Transverse colon (tissue), 4 donors: ENCODE data around the gene VMP1. TPM values are rescaled to one million over a fixed set of nuclear protein-coding genes. Genes with fewer than 3 reads are reported as not detected.
"Not testable (repeated sequence)": the region's sequence is repeated elsewhere in the genome, so short reads cannot be mapped to it uniquely, and the experiment has no call there.

Source experiments
- DNase-seq: peaks from one replicate; pipeline ENCODE4 v3.0.0-alpha.2; 2019
- H3K27ac ChIP-seq, 4 donors: fragments of 200-600 bp; sonication (generic); 2 replicates each; pipeline ENCODE4 v1.5.1; 2016 to 2018; ENCODE audit warnings: inconsistent platforms in 4 of 4
- H3K27me3 ChIP-seq: fragments of 200-600 bp; sonication (generic); 2 replicates; pipeline ENCODE4 v1.5.1; 2017; ENCODE audit warnings: inconsistent platforms
- H3K36me3 ChIP-seq, 4 donors: fragments of 200-600 bp; sonication (generic); 2 replicates each; pipeline ENCODE4 v1.5.1; 2017 to 2019; ENCODE audit warnings: inconsistent platforms in 4 of 4
- H3K4me1 ChIP-seq, 4 donors: fragments of 200-600 bp; sonication (generic); 2 replicates each; pipeline ENCODE4 v1.5.1; 2017 to 2020; ENCODE audit warnings: inconsistent platforms in 4 of 4
- H3K4me3 ChIP-seq, 4 donors: fragments of 200-600 bp; sonication (generic); 1 replicate in 1 of 4; 2 replicates in 3 of 4; pipeline versions ENCODE4 v1.5.1 to v1.6.1; 2017 to 2019; ENCODE audit warnings: inconsistent platforms in 4 of 4
- H3K9me3 ChIP-seq, 2 donors: fragments of 200-600 bp; sonication (generic); 2 replicates each; pipeline ENCODE4 v1.5.1; 2017 to 2019; ENCODE audit warnings: inconsistent platforms in 2 of 2
- EP300 ChIP-seq: sonication (generic); formaldehyde crosslinking; IDR thresholded peaks from one replicate; pipeline ENCODE4 v1.6.1; 2017; ENCODE audit warnings: antibody characterized with exemption, low read depth
- POLR2A ChIP-seq: fragments of 450-650 bp; IDR thresholded peaks from one replicate; pipeline ENCODE4 v1.6.1; 2016; ENCODE audit warnings: antibody characterized with exemption, mild to moderate bottlenecking, moderate library complexity
- POLR2AphosphoS5 ChIP-seq, 3 donors: sonication (generic); formaldehyde crosslinking; IDR thresholded peaks; one replicate each; pipeline ENCODE4 v1.6.1; 2016; ENCODE audit warnings: antibody characterized with exemption in 3 of 3
- WGBS, 2 donors: methylation state at CpG; one replicate each; pipeline ENCODE4 v1.1.5; 2018; ENCODE audit warnings: low coverage in 1 of 2; 5-methylcytosine and 5-hydroxymethylcytosine counted together
- in situ Hi-C, 4 donors: fragments of 200-750 bp; cut with MboI; loops; one replicate each; pipeline versions ENCODE4 v1.15.0 to v1.15.1; 2017; ENCODE audit warnings: low sequenced_read_pairs in 3 of 4, low pct_ligation_motif_present in 1 of 4, low pct_unique_long_range_greater_than_20kb in 1 of 4
- intact Hi-C: fragments of 100-400 bp; cut with DNase I; formaldehyde crosslinking; loops from one replicate; pipeline ENCODE4 v1.15.1; 2023; ENCODE audit warnings: low total_unique reads
- total RNA-seq, 4 donors: library from RNA; depleted of rRNA; stranded (reverse); fragments of >200 nt; gene quantifications; one replicate each; pipeline ENCODE4 v1.1.0, GENCODE V29; 2016
- TF ChIP-seq, protein P1 (sequence below), 5 experiments: fragments of 200-600 bp in 3 of 5; fragments of 450-650 bp in 2 of 5; sonication (generic) in 3 of 5; IDR thresholded peaks; 1 replicate in 2 of 5; 2 replicates in 3 of 5; pipeline ENCODE4 v1.5.1; 2016 to 2017; ENCODE audit warnings: antibody characterized with exemption in 5 of 5, inconsistent platforms in 3 of 5, mild to moderate bottlenecking in 2 of 5, moderate library complexity in 1 of 5

The VMP1 gene
- total RNA-seq, 4 donors from 2014 or later: 136 to 547 (median 339) TPM

DNA sequence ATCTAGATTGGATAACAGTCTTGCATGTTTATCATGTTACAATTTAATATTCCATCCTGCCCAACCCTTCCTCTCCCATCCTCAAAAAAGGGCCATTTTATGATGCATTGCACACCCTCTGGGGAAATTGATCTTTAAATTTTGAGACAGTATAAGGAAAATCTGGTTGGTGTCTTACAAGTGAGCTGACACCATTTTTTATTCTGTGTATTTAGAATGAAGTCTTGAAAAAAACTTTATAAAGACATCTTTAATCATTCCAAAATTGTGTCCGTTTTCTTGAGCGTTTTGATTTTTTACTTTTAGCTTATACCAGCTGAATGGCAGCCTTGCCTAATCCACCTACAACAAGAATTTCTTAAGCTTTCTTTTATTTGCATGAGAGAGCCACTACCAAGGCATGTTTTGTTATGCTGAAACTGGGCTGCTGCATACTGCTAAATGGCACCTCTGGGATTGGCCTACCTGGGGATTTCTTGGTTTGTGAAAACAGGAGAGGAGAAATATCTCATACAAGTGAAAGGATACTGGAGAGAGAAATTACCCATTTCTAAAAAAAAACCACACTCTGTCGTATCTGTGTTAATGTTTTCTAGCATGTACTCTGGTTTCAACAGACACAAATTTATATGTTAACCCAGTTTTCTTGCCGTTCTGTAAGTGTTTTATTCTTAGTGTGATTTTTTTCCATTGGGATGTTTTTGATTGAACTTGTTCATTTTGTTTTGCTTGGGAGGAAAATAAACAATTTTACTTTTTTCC lies 133.1 kb downstream of the VMP1 start:
- H3K9me3 ChIP-seq: no peaks in the 10 kb centered on the region
- WGBS, 2 donors: 4 to 11% methylated on average over 4 of the region's 4 CpGs
- H3K27ac ChIP-seq: peak overlapping the region; percentile 91 to 99 (median 95)
- H3K4me1 ChIP-seq: peaks cover 20 to 53% (median 43%) of the 10 kb centered on the region in 4 donors
- no peak for TF ChIP-seq EP300
- peak in 2 of 3 donors; percentile 1 to 83 for TF ChIP-seq POLR2AphosphoS5 (IDR thresholded peaks at IDR 0.05)
- TF ChIP-seq, protein P1, sequence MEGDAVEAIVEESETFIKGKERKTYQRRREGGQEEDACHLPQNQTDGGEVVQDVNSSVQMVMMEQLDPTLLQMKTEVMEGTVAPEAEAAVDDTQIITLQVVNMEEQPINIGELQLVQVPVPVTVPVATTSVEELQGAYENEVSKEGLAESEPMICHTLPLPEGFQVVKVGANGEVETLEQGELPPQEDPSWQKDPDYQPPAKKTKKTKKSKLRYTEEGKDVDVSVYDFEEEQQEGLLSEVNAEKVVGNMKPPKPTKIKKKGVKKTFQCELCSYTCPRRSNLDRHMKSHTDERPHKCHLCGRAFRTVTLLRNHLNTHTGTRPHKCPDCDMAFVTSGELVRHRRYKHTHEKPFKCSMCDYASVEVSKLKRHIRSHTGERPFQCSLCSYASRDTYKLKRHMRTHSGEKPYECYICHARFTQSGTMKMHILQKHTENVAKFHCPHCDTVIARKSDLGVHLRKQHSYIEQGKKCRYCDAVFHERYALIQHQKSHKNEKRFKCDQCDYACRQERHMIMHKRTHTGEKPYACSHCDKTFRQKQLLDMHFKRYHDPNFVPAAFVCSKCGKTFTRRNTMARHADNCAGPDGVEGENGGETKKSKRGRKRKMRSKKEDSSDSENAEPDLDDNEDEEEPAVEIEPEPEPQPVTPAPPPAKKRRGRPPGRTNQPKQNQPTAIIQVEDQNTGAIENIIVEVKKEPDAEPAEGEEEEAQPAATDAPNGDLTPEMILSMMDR (IDR thresholded peaks at IDR 0.05): no peak
- TF ChIP-seq POLR2A: peak; percentile 3
- in situ Hi-C loops (no loop called here), intact Hi-C loops (no loop called here)
- peak overlapping the region; percentile 30 to 79 (median 66) for H3K4me3 ChIP-seq
- H3K27me3 ChIP-seq: no peaks in the 10 kb centered on the region
- H3K36me3 ChIP-seq: peaks cover 0 to 8% (median 3%) of the 10 kb centered on the region in 4 donors
- no peak for DNase-seq

DNA sequence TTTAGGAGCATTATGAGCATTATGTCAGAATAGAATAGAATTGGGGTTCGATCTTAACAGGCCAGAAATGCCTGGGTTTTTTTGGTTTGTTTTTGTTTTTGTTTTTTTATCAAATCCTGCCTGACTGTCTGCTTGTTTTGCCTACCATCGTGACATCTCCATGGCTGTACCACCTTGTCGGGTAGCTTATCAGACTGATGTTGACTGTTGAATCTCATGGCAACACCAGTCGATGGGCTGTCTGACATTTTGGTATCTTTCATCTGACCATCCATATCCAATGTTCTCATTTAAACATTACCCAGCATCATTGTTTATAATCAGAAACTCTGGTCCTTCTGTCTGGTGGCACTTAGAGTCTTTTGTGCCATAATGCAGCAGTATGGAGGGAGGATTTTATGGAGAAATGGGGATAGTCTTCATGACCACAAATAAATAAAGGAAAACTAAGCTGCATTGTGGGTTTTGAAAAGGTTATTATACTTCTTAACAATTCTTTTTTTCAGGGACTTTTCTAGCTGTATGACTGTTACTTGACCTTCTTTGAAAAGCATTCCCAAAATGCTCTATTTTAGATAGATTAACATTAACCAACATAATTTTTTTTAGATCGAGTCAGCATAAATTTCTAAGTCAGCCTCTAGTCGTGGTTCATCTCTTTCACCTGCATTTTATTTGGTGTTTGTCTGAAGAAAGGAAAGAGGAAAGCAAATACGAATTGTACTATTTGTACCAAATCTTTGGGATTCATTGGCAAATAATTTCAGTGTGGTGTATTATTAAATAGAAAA lies 133.8 kb downstream of the VMP1 start:
- in situ Hi-C loops, intact Hi-C loops, DNase-seq, H3K27me3 ChIP-seq, H3K9me3 ChIP-seq, H3K36me3 ChIP-seq: not testable (repeated sequence)
- TF ChIP-seq POLR2AphosphoS5 (IDR thresholded peaks at IDR 0.05): peak in 2 of 3 donors; percentile 56 to 79
- Histone ChIP-seq H3K27ac (peak overlapping the region; percentile 91 to 99 (median 95)), H3K4me3 (peak overlapping the region; percentile 30 to 79 (median 66)), H3K4me1 (peaks cover 20 to 53% (median 44%) of the 10 kb centered on the region in 4 donors)
- WGBS, 2 donors: 14 to 18% methylated on average over 6 to 7 of the region's 7 CpGs

DNA sequence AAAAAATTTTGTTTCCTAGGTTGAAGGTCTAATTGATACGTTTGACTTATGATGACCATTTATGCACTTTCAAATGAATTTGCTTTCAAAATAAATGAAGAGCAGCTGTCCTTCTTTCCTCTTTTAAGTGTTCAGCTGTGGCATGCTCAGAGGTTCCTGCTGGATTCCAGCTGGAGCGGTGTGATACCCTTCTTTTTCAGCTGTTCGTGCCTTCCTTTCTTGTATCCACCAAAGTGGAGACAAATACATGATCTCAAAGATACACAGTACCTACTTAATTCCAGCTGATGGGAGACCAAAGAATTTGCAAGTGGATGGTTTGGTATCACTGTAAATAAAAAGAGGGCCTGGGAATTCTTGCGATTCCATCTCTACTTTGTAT lies 134.4 kb downstream of the VMP1 start:
- WGBS, 2 donors: 19 to 22% methylated on average over 4 of the region's 4 CpGs
- H3K9me3 ChIP-seq, H3K27me3 ChIP-seq, in situ Hi-C loops, intact Hi-C loops, DNase-seq, H3K36me3 ChIP-seq: not testable (repeated sequence)
- peaks cover 20 to 53% (median 44%) of the 10 kb centered on the region in 4 donors for H3K4me1 ChIP-seq
- H3K27ac ChIP-seq: peak overlapping the region; percentile 91 to 99 (median 95)
- H3K4me3 ChIP-seq: peak overlapping the region in 3 of 4 donors; percentile 55 to 79 (median 77)

DNA sequence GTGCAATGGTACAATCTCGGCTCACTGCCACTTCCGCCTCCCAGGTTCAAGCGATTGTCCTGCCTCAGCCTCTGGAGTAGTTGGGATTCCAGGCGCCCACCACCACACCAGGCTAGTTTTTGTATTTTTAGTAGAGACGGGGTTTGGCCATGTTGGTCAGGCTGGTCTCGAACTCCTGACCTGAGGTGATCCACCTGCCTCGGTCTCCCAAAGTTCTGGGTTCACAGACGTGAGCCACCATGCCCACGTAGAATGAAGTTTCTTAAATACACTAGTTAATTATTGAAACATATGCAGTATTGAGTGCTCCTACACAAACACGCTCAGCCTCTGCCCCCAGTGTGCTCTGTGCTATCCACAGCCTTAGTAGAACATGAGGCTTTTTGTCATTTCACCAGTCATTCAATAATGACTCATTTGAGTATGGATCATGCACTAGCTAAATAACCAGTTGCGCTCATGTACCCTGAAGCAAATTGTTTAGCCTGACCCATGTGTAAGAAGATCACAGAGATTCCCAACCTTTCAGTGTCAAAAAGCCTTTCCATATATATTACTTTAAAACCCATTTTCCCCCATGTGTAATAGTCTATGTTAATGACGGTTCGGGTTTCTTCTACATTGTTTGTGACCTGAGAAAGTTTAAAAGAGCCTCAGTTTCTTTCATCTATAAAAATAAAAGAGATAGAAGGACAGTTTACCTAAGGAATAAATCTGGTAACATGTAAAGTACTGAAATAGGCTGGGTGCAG lies 135.6 kb downstream of the VMP1 start:
- TF ChIP-seq, protein P1 (IDR thresholded peaks at IDR 0.05): no peak
- TF ChIP-seq EP300: no peak
- peak; percentile 52 for TF ChIP-seq POLR2A
- TF ChIP-seq POLR2AphosphoS5 (IDR thresholded peaks at IDR 0.05): peak; percentile 50 to 97 (median 85)
- peaks cover 29 to 61% (median 50%) of the 10 kb centered on the region in 4 donors for H3K4me1 ChIP-seq
- intact Hi-C loops: no loop called here
- peak; percentile 76 for DNase-seq
- H3K9me3 ChIP-seq: no peaks in the 10 kb centered on the region
- peak overlapping the region; percentile 91 to 99 (median 95) for H3K27ac ChIP-seq
- in situ Hi-C loops: no loop called here
- peaks cover 0 to 8% (median 3%) of the 10 kb centered on the region in 4 donors for H3K36me3 ChIP-seq
- WGBS, 2 donors: 34 to 51% methylated on average over 6 to 13 of the region's 13 CpGs
- H3K27me3 ChIP-seq: no peaks in the 10 kb centered on the region
- H3K4me3 ChIP-seq: peak overlapping the region in 1 of 4 donors; percentile 79
